Peyer's patch (tissue), 4 donors: ENCODE results near the gene MOSPD2.

ENCODE experiments used
- POLR2A ChIP-seq, 2 donors: fragments of 450-650 bp; IDR thresholded peaks; one replicate each; pipeline ENCODE4 v1.5.1; 2017; ENCODE audit warnings: antibody characterized with exemption in 2 of 2, mild to moderate bottlenecking in 2 of 2, moderate library complexity in 2 of 2
- TF ChIP-seq, protein P1 (sequence below), 6 experiments: fragments of 450-650 bp in 4 of 6; fragments of 200-600 bp in 2 of 6; sonication (generic) in 1 of 6; IDR thresholded peaks; one replicate each; pipeline ENCODE4 v1.5.1; 2017 to 2019; ENCODE audit warnings: antibody characterized with exemption in 6 of 6, mild to moderate bottlenecking in 3 of 6, moderate library complexity in 1 of 6

DNA sequence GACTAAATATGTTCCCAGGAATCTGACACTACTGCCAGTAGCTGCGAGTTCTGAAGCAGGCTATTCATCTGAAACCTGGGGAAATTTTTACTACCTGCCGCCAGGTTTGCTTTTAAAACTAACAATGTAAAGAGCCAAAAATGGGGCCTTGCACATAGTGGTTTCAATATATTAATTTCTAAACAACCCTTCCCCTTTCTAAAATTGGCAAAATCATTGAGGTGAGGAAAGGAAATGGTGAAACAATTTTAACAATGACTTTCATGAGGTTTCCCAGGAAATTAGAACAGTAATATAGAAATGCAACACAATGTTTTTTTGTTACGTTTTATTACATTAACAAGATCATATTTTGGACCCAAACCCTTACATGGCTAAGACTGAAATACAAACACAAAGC is 21.7 kb upstream of the MOSPD2 start:
- TF ChIP-seq, protein P1, sequence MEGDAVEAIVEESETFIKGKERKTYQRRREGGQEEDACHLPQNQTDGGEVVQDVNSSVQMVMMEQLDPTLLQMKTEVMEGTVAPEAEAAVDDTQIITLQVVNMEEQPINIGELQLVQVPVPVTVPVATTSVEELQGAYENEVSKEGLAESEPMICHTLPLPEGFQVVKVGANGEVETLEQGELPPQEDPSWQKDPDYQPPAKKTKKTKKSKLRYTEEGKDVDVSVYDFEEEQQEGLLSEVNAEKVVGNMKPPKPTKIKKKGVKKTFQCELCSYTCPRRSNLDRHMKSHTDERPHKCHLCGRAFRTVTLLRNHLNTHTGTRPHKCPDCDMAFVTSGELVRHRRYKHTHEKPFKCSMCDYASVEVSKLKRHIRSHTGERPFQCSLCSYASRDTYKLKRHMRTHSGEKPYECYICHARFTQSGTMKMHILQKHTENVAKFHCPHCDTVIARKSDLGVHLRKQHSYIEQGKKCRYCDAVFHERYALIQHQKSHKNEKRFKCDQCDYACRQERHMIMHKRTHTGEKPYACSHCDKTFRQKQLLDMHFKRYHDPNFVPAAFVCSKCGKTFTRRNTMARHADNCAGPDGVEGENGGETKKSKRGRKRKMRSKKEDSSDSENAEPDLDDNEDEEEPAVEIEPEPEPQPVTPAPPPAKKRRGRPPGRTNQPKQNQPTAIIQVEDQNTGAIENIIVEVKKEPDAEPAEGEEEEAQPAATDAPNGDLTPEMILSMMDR (IDR thresholded peaks at IDR 0.05), result no peak
- TF ChIP-seq POLR2A (IDR thresholded peaks at IDR 0.05), result no peak
